ENCODE results near the gene RASD1.

DNA sequence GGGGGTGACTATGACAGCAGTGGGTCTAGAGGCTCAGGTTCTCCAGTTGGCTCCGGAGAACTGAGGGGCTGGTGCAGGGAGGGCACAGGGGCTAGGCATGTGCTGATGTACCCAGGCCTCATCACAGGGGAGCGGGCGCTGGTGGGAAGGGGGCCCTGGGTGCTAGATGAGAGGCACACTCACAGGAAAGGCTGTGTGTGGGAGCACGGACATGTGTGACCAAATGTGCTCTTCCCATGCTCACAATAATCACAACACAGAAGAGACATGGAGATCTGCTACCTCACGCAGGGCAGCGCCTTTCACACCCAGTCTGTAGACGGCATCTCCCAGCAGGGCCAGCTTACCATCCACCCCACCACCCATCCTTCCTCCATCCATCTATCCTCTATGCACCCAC is 17.4 kb upstream of the RASD1 start:
- TF ChIP-seq GABPA (IDR thresholded peaks at IDR 0.05 in 1 of 2, conservative IDR thresholded peaks at IDR 0.05 in 1 of 2): no peak
- TF ChIP-seq NR2F2 (IDR thresholded peaks at IDR 0.05): no peak

Data from liver (tissue), 2 donors.